Measurements from ENCODE around the gene PRAMEF33.
"Not testable (repeated sequence)": the region's sequence is repeated elsewhere in the genome, so short reads cannot be mapped to it uniquely, and the experiment has no call there.

The PRAMEF33 gene

GRCh38 chr1:13303239-13303638 lies at the start of gene PRAMEF33:
Gene PRAMEF33 (plus strand): TSS chr1:13303539. CDS start chr1:13305955, 2,416 bp downstream.
- not testable (repeated sequence) for DNase-seq (ENCODE audit: low read depth in 1 of 2, low spot score in 1 of 2)

- DNase-seq (ENCODE audit: low read depth in 1 of 2, low spot score in 1 of 2): not testable (repeated sequence)
Measured at GRCh38 chr1:13253898-13254297, 49.4 kb upstream of the PRAMEF33 start, which contains the start of gene PRAMEF5. Gene PRAMEF5 (plus strand): TSS chr1:13254198. CDS start chr1:13259269, 5,071 bp downstream.

- DNase-seq (ENCODE audit: low read depth in 1 of 2, low spot score in 1 of 2): not testable (repeated sequence)
Measured at GRCh38 chr1:13265124-13265523, 38.2 kb upstream of the PRAMEF33 start.

GRCh38 chr1:13277016-13277415 lies 26.3 kb upstream of the PRAMEF33 start:
- not testable (repeated sequence) for DNase-seq (ENCODE audit: low read depth in 1 of 2, low spot score in 1 of 2)

GRCh38 chr1:13279617-13280016 lies 23.7 kb upstream of the PRAMEF33 start:
- not testable (repeated sequence) for DNase-seq (ENCODE audit: low read depth in 1 of 2, low spot score in 1 of 2)

- not testable (repeated sequence) for DNase-seq (ENCODE audit: low read depth in 1 of 2, low spot score in 1 of 2)
Measured at GRCh38 chr1:13285037-13285436, 18.3 kb upstream of the PRAMEF33 start, which contains the start of gene PRAMEF8. Gene PRAMEF8 (minus strand): TSS chr1:13285137. CDS start chr1:13284091, 1,046 bp downstream.

GRCh38 chr1:13289030-13289429 lies 14.3 kb upstream of the PRAMEF33 start:
- not testable (repeated sequence) for DNase-seq (ENCODE audit: low read depth in 1 of 2, low spot score in 1 of 2)

GRCh38 chr1:13297216-13297931 lies 6.0 kb upstream of the PRAMEF33 start:
- DNase-seq (ENCODE audit: low read depth in 1 of 2, low spot score in 1 of 2): not testable (repeated sequence)

- DNase-seq (ENCODE audit: low read depth in 1 of 2, low spot score in 1 of 2): not testable (repeated sequence)
Measured at GRCh38 chr1:13298699-13299098, 4.6 kb upstream of the PRAMEF33 start.

GRCh38 chr1:13302197-13302596 lies 1.1 kb upstream of the PRAMEF33 start:
- not testable (repeated sequence) for DNase-seq (ENCODE audit: low read depth in 1 of 2, low spot score in 1 of 2)

GRCh38 chr1:13315281-13315680 lies 11.9 kb downstream of the PRAMEF33 start, which contains the start of gene PRAMEF15:
Gene PRAMEF15 (plus strand): TSS chr1:13315581. CDS start chr1:13318408, 2,827 bp downstream.
- DNase-seq (ENCODE audit: low read depth in 1 of 2, low spot score in 1 of 2): not testable (repeated sequence)

GRCh38 chr1:13342496-13342895 lies 39.2 kb downstream of the PRAMEF33 start:
- DNase-seq (ENCODE audit: low read depth in 1 of 2, low spot score in 1 of 2): not testable (repeated sequence)

- DNase-seq (ENCODE audit: low read depth in 1 of 2, low spot score in 1 of 2): not testable (repeated sequence)
Measured at GRCh38 chr1:13347034-13347433, 43.7 kb downstream of the PRAMEF33 start, which contains the start of gene PRAMEF14. Gene PRAMEF14 (minus strand): TSS chr1:13347134. CDS start chr1:13345314, 1,820 bp downstream.

GRCh38 chr1:13353476-13353875 lies 50.1 kb downstream of the PRAMEF33 start:
- not testable (repeated sequence) for DNase-seq (ENCODE audit: low read depth in 1 of 2, low spot score in 1 of 2)

- DNase-seq (ENCODE audit: low read depth in 1 of 2, low spot score in 1 of 2): not testable (repeated sequence)
Measured at GRCh38 chr1:13354475-13354874, 51.1 kb downstream of the PRAMEF33 start.

- not testable (repeated sequence) for DNase-seq (ENCODE audit: low read depth in 1 of 2, low spot score in 1 of 2)
Measured at GRCh38 chr1:13356774-13357173, 53.4 kb downstream of the PRAMEF33 start.
